Hindlimb muscle (tissue), 1 donor: ENCODE data around the gene PPFIA4. TPM values are rescaled to one million over a fixed set of nuclear protein-coding genes. Genes with fewer than 3 reads are reported as not detected.
A peak's percentile ranks its signal among the peaks of the same experiment; 100 is the strongest.
"Not testable (repeated sequence)": the region's sequence is repeated elsewhere in the genome, so short reads cannot be mapped to it uniquely, and the experiment has no call there.

Experiments
- DNase-seq: peaks from one replicate; pipeline ENCODE4 v3.0.0-alpha.2; 2013
- polyA plus RNA-seq: library from polyadenylated mRNA; unstranded; fragments of 120-200 nt; gene quantifications from one replicate; pipeline ENCODE4 v1.2.1, GENCODE V29; 2013; ENCODE audit not compliant: insufficient read length

The PPFIA4 gene
- polyA plus RNA-seq = 69.4 TPM

DNA sequence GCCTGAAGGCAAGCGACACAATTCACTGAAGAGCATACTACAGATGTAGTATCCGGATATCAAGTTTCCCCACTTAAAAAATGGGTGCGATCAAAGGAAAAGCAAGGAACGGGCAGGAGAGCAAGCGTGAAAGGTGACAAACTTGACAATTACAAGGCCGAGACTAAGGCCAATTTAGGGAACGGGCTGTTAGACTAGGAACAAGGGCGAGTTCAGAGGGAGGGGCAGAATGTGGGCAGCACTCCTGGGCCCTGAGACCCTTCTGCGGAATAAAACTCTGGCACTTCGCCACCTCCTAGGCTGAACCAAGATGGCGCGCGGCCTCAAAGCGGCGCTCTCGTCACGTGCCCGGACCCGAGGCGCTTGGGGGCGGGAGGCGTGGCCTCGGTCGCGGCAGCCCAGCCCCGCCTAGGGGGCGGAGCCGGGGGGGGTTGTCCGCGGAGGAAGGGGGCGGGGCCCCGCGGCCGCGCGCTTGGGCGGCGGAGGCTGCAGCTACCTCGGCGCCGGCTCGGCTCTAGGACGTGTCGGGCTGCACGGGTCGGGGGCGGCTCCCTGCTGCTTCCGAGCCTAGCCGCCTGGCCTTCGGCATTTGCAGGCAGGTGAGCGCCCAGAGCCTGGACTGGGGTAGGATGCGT lies at the start of gene PPFIA4:
Gene PPFIA4, plus strand, starts transcription at position 461 of the 635 bp plus-strand sequence. CDS start 12,518 bp downstream, outside the sequence.
- DNase-seq = peak; percentile 89

DNA sequence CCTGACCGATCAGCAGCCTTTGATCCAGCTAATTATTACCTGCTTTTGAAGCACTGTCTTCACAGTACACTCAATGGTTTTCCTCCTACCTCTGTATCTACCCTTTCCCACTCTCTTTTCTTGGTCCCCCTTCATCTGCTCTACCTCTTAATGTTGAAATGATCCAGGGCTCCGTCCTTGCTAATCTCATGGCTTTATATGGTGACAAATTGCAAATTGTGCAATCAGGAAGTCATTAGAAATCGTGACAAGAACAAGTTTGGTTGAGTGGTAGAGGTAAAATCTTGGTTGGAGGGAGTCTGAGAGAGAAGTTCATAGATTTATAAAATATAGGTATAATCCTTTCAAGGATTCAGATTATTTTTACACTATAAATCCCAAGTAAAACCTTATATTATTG lies 49.7 kb upstream of the PPFIA4 start:
- no peak for DNase-seq

DNA sequence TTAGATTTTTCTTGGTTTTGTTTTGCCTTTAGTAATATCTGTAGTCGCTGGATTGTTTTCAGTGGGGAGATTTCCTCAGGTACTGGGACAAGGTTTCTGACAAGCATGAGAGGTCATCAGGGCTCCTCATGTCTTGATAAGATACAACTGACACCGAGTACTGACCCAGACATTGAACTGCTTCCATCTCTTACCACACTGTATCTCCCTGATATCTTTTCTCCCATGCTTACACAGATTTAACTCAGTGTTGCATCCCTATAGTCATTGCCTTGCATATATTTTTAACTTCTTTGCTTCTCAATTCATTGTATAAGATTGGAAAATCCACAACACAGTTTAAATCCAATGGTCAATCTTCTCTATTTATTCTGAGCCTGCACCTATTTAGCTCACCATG lies 46.8 kb upstream of the PPFIA4 start:
- DNase-seq = no peak

DNA sequence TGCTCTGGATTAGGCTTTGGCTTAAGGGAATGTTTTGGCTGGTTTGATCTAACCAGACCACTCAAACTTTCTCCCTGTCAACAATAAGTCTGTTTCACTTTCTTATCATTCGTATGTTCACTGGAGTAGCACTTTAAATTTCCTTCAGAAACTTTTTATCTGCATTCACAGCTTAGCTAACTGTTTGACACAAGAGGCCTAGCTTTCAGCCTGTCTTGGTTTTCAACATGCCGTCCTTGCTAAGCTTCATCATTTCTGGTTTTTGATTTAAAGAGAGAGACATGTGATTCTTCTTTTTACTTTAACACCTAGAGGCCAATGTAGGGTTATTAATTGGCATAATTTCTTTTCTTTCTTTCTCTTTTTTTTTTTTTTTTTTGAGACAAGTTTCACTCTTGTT lies 44.4 kb upstream of the PPFIA4 start:
- DNase-seq = no peak

DNA sequence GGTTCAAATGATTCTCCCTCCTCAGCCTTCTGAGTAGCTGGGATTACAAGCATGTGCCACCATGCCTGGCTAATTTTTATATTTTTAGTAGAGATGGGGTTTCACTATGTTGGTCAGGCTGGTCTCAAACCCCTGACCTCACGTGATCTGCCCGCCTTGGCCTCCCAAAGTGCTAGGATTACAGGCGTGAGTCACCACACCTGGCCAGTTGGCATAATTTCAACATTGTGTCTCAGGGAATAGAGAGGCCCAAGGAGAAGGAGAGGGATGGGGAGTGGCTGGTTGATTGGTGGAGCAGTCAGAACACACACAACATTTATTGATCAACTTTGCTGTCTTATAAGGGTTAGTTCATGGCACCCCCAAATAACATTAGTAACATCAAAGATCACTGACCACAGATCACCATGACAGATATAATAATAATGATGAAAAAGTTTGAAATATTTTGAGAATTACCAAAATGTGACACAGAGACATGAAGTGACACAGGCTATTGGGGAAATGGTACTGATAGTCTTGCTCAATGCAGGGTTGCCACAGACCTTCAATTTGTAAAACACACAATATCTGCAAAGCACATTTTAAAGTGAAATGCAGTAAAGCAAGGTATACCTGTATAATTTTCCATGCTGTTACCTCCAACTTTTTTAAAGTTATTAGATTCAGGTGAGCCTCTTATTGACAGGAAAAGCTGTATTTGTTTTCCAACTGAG lies 43.4 kb upstream of the PPFIA4 start:
- DNase-seq = no peak

DNA sequence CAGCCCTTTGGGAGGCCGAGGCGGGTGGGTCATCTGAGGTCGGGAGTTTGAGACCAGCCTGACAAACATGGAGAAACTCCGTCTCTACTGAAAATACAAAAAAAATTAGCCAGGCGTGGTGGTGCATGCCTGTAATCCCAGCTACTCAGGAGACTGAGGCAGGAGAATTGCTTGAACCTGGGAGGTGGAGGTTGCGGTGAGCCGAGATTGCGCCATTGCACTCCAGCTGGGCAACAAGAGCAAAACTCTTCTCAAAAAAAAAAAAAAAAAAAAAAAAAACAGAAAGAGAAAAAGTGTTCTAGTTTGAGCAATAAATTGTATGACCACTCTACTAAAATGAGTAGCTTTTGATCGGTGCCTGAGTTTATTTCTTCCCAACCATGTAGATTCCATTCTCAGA lies 40.2 kb upstream of the PPFIA4 start:
- DNase-seq = not testable (repeated sequence)

DNA sequence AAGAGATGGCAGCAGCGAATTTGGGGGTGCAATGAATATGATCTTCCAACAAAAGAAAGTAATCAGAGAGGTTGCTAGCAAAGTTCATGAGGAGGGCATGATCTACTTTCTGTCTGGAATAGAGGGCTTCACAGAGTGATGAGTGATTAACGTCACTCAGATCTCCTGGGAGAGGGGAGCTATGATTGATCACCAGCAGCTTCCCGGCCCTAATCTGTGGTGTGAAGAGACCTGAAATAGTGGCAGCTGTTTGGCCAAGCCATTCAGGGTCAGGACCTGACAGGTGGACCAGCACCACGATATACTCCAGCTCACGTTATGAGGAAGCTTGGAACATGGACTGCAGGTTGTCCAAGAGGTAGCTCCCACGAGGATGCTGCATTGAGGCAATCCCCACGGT lies 39.0 kb upstream of the PPFIA4 start:
- DNase-seq = no peak

DNA sequence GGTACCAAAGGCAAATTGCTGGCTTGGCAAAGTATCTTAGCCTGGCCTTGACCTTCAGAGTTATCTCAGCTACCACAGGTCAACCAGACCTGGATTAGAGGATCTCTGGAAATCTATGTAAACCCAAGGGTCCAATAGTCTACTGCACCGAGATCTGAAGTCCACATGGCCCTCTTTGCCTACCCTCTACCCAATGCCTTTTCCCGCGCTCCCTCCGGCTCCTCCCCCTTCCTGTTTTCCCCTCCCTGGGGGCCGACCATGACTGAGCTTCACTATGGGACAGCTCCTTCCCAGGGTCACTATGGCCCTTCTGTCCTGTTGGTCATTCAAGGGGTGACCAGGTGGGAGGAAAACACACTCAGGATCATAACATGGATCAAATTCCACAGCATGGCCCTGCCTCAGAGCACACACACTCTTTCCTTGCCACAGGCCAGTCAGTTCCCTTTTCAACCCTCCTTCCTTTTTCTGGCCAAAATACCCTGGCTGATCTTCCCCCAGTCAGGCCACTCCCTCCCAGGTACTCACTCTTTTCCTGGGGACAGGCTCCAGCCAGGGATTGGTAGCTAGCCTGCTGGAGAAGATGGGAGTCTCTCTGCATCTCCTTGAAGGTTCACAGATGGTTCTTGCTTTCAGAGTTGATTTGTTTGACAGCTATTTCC lies 38.2 kb upstream of the PPFIA4 start:
- no peak for DNase-seq

DNA sequence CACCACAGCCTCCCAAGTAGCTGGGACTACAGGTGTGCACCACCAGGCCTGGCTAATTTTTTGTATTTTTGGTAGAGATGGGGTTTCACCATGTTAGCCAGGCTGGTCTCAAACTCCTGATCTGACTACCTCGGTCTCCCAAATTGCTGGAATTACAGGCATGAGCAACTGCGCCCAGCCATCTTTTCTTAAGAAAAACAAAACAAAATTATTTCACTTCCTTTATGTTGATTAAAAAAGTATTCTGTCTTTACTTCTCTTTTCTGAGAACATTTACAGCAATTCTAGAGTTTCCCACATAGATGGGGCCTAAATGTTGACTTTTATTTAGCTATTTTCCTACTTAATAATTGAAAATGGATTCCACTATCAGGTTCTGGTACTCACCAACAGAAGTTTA lies 36.4 kb upstream of the PPFIA4 start:
- no peak for DNase-seq

DNA sequence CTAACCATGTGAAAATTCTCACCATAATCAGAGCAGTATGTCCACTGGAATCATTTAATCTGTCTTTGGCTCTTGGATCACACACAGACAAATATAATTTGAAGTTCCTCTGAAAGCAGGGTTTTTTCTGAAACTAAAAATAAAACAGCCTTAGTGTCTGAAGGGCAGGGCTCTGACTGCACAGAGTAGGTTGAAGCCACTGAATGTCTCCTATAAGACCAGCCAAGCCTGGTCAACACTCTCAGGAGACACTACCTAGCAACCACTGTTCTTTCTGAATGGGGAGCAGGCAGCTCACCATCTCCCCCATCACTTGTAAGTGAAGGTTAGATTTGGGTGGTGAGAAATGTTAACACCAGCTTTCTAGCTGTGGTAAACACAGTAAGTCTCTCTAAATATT lies 35.2 kb upstream of the PPFIA4 start:
- DNase-seq = no peak

DNA sequence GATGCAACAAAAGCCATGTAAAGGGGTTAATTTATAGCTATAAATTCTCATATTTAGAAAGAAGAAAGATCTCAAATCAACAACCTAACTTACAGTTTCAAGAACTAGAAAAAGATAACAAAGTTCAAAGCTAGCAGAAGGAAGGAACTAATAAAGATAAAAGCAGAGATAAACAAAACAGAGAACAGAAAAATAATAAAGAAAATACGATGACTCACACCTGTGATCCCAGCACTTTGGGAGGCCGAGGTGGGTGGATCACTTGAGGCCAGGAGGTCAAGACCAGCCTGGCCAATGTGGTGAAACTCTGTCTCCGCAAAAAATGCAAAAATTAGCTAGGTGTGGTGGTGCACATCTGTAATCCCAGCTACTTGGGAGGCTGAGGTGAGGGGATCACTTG lies 31.5 kb upstream of the PPFIA4 start:
- DNase-seq = no peak

DNA sequence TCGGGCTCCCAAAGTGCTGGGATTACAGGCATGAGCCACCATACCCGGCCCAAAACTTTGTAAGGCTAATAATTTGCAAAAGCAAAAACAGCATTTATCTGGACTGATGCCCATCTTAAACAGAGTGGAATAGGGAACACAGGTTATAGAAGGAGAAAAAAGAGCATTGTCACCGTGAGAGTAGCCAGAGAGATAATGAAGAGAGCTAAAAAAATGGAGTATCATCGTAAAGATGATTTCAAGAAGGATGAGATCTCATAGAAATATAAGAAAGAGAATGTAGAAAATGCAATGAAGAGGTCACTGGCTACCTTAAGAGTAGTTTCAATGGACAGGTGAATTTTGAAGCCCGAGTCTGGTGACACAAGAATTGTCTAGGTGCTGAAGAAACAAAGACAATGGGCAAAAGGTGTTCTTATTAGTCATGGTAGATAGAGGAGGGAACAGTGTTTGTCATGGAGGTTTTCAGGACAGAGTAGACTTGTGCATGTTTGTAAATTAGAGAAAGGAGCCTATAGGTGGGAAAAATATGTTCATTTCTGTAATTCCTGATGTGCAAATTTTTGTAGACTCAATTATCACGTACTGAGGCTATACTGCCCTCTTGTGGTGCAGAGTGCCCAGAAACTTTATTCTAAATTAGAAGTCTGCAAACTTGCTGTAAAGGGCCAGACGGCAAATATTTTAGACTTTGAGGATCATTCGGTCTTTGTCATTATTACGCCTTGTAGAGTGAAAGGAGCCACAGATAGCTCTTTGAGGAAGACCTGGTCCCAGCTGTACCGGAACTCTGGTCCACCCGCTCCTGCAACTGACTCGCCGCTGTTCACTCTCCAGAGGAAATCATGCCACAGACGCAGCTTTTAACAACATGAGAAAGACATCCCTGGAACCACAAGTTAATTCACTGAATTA lies 27.2 kb upstream of the PPFIA4 start:
- peak; percentile 35 for DNase-seq

DNA sequence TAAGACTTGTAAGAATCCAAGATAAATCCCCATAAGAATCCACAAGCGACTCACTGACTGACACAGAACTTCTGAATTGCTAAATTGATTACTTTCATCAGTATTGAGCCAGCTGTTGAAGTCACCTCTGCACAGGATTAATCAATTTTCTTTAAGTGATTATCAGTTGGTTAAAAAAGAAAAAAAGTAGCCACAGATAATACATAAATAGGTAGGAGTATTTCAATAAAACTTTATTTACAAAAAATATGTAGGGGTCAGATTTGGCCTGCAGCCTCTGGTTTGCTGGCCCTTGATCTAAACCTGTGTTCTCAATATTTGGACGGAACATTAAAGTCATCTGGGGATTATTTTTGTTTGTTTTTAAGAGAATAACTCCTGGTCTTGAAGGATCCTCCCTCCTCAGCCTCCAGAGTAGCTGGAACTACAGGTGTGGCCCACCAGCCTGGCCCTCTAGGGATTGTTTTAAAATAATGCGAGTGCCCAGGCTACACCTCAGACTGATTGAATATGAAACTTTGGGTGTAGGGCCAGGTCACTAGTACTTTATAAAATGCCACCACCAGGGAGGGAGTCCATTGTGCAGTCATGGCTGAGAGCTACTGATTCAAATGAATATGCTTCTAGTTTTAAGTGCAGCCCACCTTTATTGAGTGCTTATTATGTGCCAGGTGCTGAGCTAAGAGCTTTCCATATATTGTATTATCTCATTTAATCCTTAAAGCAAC lies 25.9 kb upstream of the PPFIA4 start:
- DNase-seq = no peak

DNA sequence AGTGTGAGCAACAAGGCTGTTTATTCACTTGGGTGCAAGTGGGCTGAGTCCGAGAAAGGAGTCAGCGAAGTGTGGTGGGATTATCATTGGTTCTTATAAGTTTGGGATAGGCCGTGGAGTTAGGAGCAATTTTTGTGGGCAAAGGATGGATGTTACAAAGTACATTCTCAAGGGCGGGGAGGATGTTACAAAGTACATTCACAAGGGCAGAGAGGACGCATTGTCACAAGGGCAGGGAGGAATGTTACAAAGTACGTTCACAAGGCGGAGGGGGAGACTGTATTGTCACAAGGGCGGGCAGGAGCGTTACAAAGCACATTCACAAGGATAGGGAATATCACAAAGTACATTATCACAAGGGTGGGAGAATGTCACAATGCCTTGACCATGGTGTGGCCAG lies 24.3 kb upstream of the PPFIA4 start:
- no peak for DNase-seq

DNA sequence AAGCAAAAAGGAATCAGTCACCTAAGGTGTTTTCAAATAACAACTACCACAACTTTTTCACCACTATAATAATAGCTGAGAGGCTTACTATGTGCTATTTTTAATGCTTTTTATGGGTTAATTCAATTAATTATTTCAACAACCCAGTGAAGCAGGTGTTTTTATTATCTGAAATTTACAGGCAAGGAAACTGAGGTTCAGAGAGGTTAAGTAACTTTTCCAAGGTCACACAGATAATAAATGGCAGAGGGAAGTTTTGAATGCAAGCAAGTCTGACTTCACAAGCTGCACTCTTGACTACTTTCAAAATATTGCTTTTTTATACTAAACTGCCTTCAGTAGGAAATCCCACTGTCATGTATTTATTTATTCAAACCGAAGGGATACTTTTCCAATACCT lies 23.3 kb upstream of the PPFIA4 start:
- DNase-seq = no peak

DNA sequence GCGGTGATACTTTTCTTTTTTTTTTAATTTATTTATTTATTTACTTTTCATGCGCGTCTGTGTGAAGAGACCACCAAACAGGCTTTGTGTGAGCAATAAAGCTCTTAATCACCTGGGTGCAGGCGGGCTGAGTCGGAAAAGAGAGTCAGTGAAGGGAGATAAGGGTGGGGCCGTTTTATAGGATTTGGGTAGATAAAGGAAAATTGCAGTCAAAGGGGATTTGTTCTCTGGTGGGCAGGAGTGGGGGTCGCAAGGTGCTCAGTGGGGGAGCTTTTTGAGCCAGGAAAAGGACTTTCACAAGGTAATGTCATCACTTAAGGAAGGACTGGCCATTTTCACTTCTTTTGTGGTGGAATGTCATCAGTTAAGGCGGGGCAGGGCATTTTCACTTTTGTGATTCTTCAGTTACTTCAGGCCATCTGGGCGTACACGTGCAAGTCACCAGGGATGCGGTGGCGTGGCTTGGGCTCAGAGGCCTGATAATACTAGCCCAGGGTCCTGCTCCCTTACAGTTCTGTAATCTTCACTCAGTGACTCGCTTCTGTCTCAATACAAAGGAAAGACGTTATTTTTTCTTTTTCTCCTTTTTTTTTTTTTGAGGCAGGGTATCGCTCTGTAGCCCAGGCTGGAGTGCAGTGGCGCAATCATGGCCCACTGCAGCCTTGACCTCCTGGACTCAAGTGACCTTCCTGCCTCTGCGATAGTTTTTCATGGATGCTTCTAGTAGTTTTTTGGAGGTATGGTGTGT lies 20.7 kb upstream of the PPFIA4 start:
- not testable (repeated sequence) for DNase-seq

DNA sequence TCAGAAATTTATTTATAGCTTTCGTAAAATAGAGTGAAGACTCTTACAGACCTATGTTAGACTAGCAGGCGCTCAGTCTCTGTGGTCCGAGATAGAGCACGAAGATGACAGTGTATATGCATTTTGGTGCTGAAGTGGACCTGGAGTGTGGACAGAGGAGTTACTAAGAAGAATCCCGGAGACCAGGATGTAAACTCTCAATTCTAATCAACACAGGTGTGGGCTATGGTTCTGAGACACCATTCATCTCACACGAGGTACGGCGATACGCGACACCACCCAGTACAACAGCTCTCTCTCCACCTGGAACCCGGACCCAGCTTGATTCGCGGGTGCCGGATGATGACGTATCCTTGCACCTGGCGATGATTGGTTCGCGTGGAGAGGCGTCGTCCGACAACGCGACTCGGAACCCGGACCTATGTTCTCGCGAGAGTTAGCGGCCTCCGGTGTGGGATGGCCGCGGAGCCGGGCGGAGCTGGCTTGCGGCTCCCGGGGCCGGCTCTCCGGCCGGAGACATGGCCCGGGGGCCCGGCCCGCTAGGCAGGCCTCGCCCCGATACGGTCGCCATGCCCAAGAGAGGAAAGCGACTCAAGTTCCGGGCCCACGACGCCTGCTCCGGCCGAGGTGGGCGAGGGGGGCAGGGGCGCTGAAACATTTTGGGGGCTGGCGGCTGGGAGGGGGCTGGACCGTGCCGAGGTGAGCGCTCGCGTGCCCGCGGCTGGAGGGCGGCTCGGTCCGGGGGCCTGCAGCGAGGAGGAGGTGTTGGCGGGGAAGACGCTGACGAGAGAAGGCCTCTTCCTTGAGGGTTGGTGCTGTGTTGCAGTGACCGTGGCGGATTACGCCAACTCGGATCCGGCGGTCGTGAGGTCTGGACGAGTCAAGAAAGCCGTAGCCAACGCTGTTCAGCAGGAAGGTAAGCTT lies 19.1 kb upstream of the PPFIA4 start, which contains the start of gene TMEM183A:
Gene TMEM183A, plus strand, starts transcription at position 427 of the 924 bp plus-strand sequence. Its CDS starts 92 bp downstream, at position 519.
- peak; percentile 98 for DNase-seq

DNA sequence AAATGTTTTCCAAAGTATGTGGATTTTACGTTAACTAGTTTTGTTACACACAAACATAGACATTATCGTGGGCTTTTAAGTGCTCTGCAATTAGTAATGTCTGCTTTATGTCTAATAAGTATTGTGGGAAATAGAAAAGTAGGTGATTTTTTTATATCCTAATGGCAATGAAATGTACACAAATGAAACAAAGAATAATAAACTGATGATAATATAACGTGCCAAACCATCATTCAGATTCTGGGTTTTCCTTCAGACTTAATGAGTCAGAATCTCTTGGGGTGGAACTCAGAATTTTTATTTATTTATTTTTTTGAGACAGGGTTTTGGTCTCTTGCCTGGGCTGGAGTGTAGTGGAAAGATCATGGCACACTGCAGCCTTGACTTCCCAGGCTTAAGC lies 17.1 kb upstream of the PPFIA4 start:
- DNase-seq = no peak

DNA sequence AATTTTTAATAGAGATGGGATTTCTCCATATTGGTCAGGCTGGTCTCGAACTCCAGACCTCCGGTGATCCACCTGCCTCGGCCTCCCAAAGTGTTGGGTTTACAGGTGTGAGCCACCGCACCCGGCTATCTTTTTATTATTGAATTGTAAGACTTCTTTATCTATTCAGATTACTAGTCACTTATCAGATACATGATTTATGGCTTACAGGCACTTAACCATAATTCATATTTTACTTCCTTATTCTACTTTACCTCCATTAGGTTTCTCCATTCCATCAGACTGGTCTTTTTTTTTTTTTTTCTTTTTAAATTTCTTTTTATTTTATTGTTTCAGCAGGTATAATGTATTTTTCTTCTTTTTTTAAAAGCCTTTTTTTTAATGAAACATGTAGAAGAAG lies 14.7 kb upstream of the PPFIA4 start:
- no peak for DNase-seq

DNA sequence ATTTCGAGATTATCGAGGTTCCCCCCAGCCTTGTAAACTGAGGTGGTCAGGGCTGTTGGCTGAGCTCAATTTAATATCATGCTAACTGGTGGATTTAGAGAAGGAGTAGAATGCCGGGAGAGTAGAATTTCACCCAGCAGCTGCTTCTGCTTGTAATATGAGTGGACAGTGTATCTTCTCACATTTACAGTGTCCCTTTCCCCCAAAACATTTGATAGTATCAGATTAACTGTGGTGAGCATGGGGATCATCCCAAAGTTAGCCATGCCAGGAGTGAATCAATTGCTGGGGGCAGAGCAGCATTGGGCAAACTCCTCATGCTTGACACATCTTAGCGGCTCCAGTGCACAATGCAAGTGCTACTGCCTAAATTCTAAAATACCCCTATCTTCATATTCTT lies 9.2 kb upstream of the PPFIA4 start:
- no peak for DNase-seq
